SK-N-SH treated with all-trans-retinoic acid at 6 μM for 48 hours (cell line): ENCODE results near the gene RGS16.

Experiments used
- CSRNP3 ChIP-seq: fragments of 250-450 bp; sonication (Bioruptor Pico); IDR thresholded peaks from 2 replicates; pipeline ENCODE4 v1.5.1; 2021; ENCODE audit warnings: mild to moderate bottlenecking, moderate library complexity
- PATZ1 ChIP-seq: fragments of 250-450 bp; sonication (Bioruptor Pico); IDR thresholded peaks from 2 replicates; pipeline ENCODE4 v1.8.0; 2020; ENCODE audit warnings: mild to moderate bottlenecking, moderate library complexity, borderline replicate concordance
- SNAI2 ChIP-seq: fragments of 250-450 bp; sonication (Bioruptor Pico); IDR thresholded peaks from 2 replicates; pipeline ENCODE4 v1.5.0; 2020; ENCODE audit warnings: mild to moderate bottlenecking, moderate library complexity
- ZFP3 ChIP-seq: fragments of 250-450 bp; sonication (Bioruptor Pico); IDR thresholded peaks from 2 replicates; pipeline ENCODE4 v1.5.0; 2020; ENCODE audit warnings: mild to moderate bottlenecking, moderate library complexity
- ZNF70 ChIP-seq: fragments of 450-650 bp; formaldehyde crosslinking; IDR thresholded peaks from 2 replicates; pipeline ENCODE4 v1.5.0; 2020; ENCODE audit warnings: mild to moderate bottlenecking, moderate library complexity

GRCh38 chr1:182587093-182587492 is 17.1 kb downstream of the RGS16 start:
- TF ChIP-seq PATZ1 (CRISPR knock-in tag) (no peak), CSRNP3 (CRISPR knock-in tag) (no peak), ZFP3 (CRISPR knock-in tag) (no peak), SNAI2 (CRISPR knock-in tag) (no peak), ZNF70 (CRISPR knock-in tag) (no peak)
